Stimulated activated CD8-positive, alpha-beta memory T cell treated with anti-CD3 and anti-CD28 coated beads, Interleukin-12 subunit alpha, Interleukin-12 subunit beta, amount 100 ng/mL, for 24 hours (primary cell): ENCODE results near the gene OSGIN1.

Source experiments
- DNase-seq: peaks from one replicate; pipeline ENCODE4 v3.0.0-alpha.2; 2020; ENCODE audit errors: extremely low read depth

Gene OSGIN1

DNA sequence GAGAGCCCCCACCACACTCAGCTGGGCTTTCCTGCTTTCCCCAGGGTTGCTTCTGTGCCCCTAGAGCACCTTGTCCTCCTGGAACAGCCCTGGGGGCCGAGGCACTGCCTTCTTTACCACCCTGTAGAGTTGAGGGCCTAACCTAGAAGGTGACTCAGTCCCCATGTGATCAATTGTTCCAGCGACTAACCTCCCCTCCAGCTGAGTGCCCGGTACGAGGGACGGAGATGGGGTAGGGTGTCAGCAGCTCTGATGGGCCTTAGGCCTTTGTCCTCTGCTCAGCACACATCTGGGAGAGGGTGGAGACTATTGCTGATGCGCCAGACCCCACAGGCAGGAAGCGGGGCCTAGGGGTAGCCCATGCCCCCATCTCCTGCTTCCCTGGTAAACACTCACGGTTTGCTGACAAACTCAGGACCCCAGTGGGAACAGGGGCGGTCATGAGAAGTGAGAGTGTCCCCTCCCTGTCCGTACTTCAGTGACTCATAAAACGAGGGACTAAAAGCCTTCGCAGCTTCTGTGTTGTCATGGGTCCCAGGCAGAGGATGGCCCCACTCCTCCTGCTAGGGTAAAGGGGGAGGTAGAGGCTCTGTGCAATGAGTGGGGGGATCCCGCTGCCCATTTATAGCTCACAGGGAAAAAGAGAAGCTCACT lies 48.1 kb downstream of the OSGIN1 start:
- DNase-seq: no peak

DNA sequence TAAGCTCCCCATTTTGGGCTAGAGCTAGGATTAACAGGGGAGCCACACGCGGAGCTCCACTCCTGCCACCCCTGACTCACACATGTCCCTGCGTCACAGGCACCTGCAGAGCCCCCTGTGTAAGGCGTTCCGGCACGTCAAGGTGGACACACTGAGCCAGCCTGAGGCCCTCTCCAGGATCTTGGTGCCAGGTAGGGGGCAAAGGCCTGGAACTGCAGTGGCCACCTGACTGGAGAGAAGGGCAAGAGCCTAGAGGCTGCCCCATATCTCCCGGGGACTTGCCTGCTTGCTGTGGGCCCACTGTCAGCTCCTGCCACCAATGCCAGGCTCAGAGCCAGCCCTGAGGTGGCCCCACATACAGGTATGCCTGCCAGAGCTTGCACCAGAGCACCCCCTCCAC lies 48.7 kb downstream of the OSGIN1 start:
- DNase-seq: no peak

DNA sequence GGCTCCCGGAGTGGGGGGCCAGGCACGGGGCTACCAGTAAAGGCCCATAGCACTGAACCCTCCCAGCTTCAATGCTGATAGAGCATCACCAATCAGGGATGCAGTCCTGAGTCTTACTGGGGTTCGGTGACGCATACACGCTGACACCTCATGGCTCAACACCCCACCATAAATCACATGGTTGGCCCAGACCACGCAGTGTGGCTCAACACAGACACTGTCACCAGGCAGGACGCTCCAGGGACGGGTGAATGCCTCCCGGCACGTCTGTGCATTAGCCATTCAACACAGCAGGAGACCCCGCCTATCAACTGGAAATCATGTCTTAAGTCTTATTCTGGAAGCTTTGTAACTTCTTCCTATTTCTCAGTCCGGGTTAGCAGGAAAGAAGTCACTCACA lies 50.0 kb downstream of the OSGIN1 start:
- no peak for DNase-seq

DNA sequence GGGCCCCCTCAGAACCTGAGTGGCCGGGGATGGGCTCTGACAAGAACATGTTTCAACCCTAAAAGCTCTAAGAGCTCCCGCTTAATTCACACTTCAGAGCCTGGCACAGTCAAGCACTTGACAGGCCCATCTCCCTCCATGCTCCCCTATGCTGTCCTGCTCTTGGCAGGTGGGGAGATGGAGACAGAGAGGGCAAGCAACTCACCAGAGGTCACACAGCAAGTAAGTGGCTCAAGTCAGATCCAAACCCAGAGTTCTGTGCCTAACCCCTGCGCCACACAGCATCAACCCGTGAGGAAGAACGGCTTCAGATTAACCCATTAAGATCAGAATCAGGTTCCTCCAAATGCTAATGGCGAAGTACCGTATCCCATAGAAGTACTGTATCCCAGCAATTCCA lies 51.4 kb downstream of the OSGIN1 start:
- no peak for DNase-seq

- no peak for DNase-seq
Measured at GRCh38 chr16:84005391-84005790, 52.4 kb downstream of the OSGIN1 start.

DNA sequence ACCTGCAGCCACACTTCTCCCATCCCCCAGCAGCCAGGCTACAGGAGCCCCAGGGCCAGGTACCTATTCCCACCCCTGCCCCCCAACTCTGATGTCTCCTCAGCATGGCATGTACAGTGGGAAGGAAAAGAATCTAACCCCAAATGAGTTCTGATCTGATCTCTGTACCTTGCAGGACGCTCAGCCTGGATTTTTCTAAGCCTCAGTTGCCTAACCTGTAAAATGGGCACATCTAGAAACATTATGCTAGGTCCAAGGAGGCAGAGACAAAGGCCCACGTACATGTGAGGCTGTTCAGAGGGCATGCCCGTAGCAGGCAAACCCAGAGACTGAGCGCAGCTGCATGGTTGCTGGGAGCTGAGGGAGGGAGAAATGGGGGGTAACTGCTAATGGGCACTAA lies 54.5 kb downstream of the OSGIN1 start:
- no peak for DNase-seq

GRCh38 chr16:84007965-84008364 lies 54.9 kb downstream of the OSGIN1 start:
- no peak for DNase-seq

GRCh38 chr16:84009282-84009681 lies 56.2 kb downstream of the OSGIN1 start:
- no peak for DNase-seq

DNA sequence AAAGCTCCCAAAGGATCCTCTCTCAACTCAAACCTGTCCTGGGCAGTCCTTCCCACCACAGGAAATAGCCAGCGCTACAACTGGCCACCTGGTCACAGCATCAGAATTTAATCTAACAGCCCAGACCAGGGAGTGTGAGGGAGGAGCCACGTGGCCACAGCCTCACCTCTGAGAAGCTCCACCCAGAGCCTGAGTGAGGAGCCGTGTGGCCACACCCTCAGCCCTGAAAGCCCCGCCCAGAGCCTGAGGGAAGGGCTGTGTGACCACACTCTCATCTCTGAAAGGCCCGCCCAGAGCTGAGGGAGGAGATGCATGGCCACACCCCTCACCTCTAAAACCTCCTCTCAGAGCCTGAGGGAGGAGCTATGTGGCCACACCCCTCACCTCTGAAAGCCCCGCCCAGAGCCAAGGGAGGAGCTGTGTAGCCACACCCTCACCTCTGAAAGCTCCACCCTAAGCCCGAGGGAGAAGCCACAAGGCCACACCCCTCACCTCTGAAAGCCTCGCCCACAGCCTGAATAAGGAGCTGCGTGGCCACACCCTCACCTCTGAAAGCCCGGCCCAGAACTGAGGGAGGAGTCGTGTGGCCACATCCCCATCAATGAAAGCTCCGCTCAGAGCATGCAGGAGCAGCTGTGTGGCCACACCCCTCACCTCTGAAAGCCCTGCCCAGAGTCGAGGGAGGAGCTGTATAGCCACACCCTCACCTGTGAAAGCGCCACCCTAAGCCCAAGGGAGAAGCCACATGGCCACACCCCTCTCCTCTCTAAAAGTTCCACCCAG lies 60.9 kb downstream of the OSGIN1 start:
- DNase-seq: peak; percentile 15

- DNase-seq: no peak
Measured at GRCh38 chr16:84014570-84015327, 61.7 kb downstream of the OSGIN1 start.

GRCh38 chr16:84015399-84015798 lies 62.4 kb downstream of the OSGIN1 start:
- no peak for DNase-seq
